ENCODE data around the gene CREB5.

GRCh38 chr7:28618383-28618782, 206.1 kb downstream of the CREB5 start:
- TF ChIP-seq, protein P1, sequence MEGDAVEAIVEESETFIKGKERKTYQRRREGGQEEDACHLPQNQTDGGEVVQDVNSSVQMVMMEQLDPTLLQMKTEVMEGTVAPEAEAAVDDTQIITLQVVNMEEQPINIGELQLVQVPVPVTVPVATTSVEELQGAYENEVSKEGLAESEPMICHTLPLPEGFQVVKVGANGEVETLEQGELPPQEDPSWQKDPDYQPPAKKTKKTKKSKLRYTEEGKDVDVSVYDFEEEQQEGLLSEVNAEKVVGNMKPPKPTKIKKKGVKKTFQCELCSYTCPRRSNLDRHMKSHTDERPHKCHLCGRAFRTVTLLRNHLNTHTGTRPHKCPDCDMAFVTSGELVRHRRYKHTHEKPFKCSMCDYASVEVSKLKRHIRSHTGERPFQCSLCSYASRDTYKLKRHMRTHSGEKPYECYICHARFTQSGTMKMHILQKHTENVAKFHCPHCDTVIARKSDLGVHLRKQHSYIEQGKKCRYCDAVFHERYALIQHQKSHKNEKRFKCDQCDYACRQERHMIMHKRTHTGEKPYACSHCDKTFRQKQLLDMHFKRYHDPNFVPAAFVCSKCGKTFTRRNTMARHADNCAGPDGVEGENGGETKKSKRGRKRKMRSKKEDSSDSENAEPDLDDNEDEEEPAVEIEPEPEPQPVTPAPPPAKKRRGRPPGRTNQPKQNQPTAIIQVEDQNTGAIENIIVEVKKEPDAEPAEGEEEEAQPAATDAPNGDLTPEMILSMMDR (conservative IDR thresholded peaks at IDR 0.05) = no peak
- TF ChIP-seq EZH2 (IDR thresholded peaks at IDR 0.05; ENCODE audit: low read depth) = no peak
